ENCODE measurements around the gene FAF1.

GRCh38 chr1:50704126-50704525 is 255.9 kb downstream of the FAF1 start:
- TF ChIP-seq CTCF (IDR thresholded peaks at IDR 0.05), result peak; percentile 46 to 75 (median 67)
- TF ChIP-seq POLR2A (IDR thresholded peaks at IDR 0.05), result no peak
- TF ChIP-seq EP300 (IDR thresholded peaks at IDR 0.05), result no peak
